Fibroblast of lung (primary cell): Measurements from ENCODE around the gene TCERG1L. TPM values are rescaled to one million over a fixed set of nuclear protein-coding genes. Genes with fewer than 3 reads are reported as not detected.

ENCODE experiments used
- DNase-seq, 2 donors: peaks; one replicate each; pipeline versions ENCODE4 v3.0.0 to v3.0.0-alpha.2; 2010; ENCODE audit warnings: low read depth in 2 of 2
- H2AFZ ChIP-seq: 2 replicates; pipeline ENCODE4 v1.5.1; 2012; ENCODE audit warnings: low read length, control low read depth, inconsistent platforms
- H3K27ac ChIP-seq: 2 replicates; pipeline ENCODE4 v1.5.1; 2011; ENCODE audit warnings: low read length, control low read depth; ENCODE audit not compliant: insufficient read depth
- H3K27me3 ChIP-seq: 2 replicates; pipeline ENCODE4 v1.5.1; 2011; ENCODE audit warnings: mild to moderate bottlenecking, low read length; ENCODE audit not compliant: control insufficient read depth, insufficient read depth
- H3K36me3 ChIP-seq: 2 replicates; pipeline ENCODE4 v1.5.1; 2011; ENCODE audit warnings: low read length; ENCODE audit not compliant: control insufficient read depth, insufficient read depth
- H3K4me1 ChIP-seq: 2 replicates; pipeline ENCODE4 v1.5.1; 2011; ENCODE audit warnings: low read length; ENCODE audit not compliant: control insufficient read depth, insufficient read depth; ENCODE audit errors: extremely low read depth
- H3K4me2 ChIP-seq: 2 replicates; pipeline ENCODE4 v1.5.1; 2011; ENCODE audit warnings: low read length, control low read depth; ENCODE audit not compliant: insufficient read depth; ENCODE audit errors: extremely low read depth
- H3K4me3 ChIP-seq, 4 experiments: fragments of 200-600 bp in 1 of 4; sonication (generic) in 1 of 4; replicated peaks in 1 of 4; 2 replicates each; pipeline ENCODE4 v1.5.1; 2011 to 2016; ENCODE audit warnings: low read length in 4 of 4, low read depth in 3 of 4, mild to moderate bottlenecking in 3 of 4, control low read depth in 2 of 4, inconsistent platforms in 1 of 4, mixed read lengths in 1 of 4; ENCODE audit not compliant: insufficient read depth in 1 of 4; ENCODE audit errors: control extremely low read depth in 1 of 4
- H3K79me2 ChIP-seq: 2 replicates; pipeline ENCODE4 v1.5.1; 2012; ENCODE audit warnings: mild to moderate bottlenecking, low read length, inconsistent platforms; ENCODE audit not compliant: control insufficient read depth, insufficient read depth
- H3K9ac ChIP-seq: 2 replicates; pipeline ENCODE4 v1.5.1; 2011; ENCODE audit warnings: mild to moderate bottlenecking, low read length, control low read depth; ENCODE audit not compliant: insufficient read depth
- H3K9me3 ChIP-seq: 2 replicates; pipeline ENCODE4 v1.5.1; 2012; ENCODE audit warnings: low read depth, low read length; ENCODE audit not compliant: control insufficient read depth, insufficient read depth
- H4K20me1 ChIP-seq: 2 replicates; pipeline ENCODE4 v1.5.1; 2011; ENCODE audit warnings: low read length; ENCODE audit not compliant: control insufficient read depth, insufficient read depth; ENCODE audit errors: extremely low read depth
- CTCF ChIP-seq, 2 donors: IDR thresholded peaks in 1 of 2; conservative IDR thresholded peaks in 1 of 2; 1 replicate in 1 of 2; 2 replicates in 1 of 2; pipeline ENCODE4 v1.5.1; 2011 to 2012; ENCODE audit warnings: low read length in 2 of 2, control low read depth in 1 of 2, inconsistent platforms in 1 of 2, low read depth in 1 of 2, mild to moderate bottlenecking in 1 of 2
- EZH2 ChIP-seq: IDR thresholded peaks from 2 replicates; pipeline ENCODE4 v1.5.1; 2012; ENCODE audit warnings: low read length, control low read depth, mild to moderate bottlenecking; ENCODE audit errors: missing control alignments
- polyA plus RNA-seq, 2 donors: library from polyadenylated mRNA; depleted of rRNA in 1 of 2; stranded (reverse) in 1 of 2; unstranded in 1 of 2; fragments of >200 nt; gene quantifications; 2 replicates each; pipeline ENCODE4 v1.2.1, GENCODE V29; 2011 to 2012; ENCODE audit warnings: missing spikeins in 1 of 2
- total RNA-seq: library from RNA; depleted of rRNA; stranded (reverse); fragments of >200 nt; gene quantifications from 2 replicates; pipeline ENCODE4 v1.2.1, GENCODE V29; 2014

TCERG1L gene
- total and polyA plus RNA-seq, 2 donors (not counting 1 experiment from before 2014, with no cell fraction given) = 0.02 TPM; not detected in 1

GRCh38 chr10:131246089-131246488 lies 65.4 kb downstream of the TCERG1L start:
- Histone ChIP-seq H3K4me3 (no peak overlapping the region), H3K4me1 (no peaks in the 10 kb centered on the region), H3K9ac (no peak overlapping the region), H3K36me3 (no peaks in the 10 kb centered on the region), H2AFZ (no peak overlapping the region), H4K20me1 (no peaks in the 10 kb centered on the region), H3K4me2 (no peak overlapping the region), H3K27ac (no peak overlapping the region), H3K79me2 (no peaks in the 10 kb centered on the region), H3K9me3 (no peaks in the 10 kb centered on the region), H3K27me3 (no peaks in the 10 kb centered on the region)
- DNase-seq = no peak
- TF ChIP-seq EZH2 = no peak
- no peak for TF ChIP-seq CTCF (conservative IDR thresholded peaks at IDR 0.05 in 1 of 2, IDR thresholded peaks at IDR 0.05 in 1 of 2; ENCODE audit: low read depth in 1 of 2, low read length in 2 of 2)

GRCh38 chr10:131245475-131246059 lies 66.0 kb downstream of the TCERG1L start:
- Histone ChIP-seq H3K36me3 (no peaks in the 10 kb centered on the region), H3K4me1 (no peaks in the 10 kb centered on the region), H2AFZ (no peak overlapping the region), H3K4me3 (no peak overlapping the region), H3K9me3 (no peaks in the 10 kb centered on the region), H3K79me2 (no peaks in the 10 kb centered on the region), H3K27me3 (no peaks in the 10 kb centered on the region), H4K20me1 (no peaks in the 10 kb centered on the region), H3K4me2 (no peak overlapping the region), H3K27ac (no peak overlapping the region), H3K9ac (no peak overlapping the region)
- no peak for DNase-seq
- TF ChIP-seq EZH2 (no peak), CTCF (conservative IDR thresholded peaks at IDR 0.05 in 1 of 2, IDR thresholded peaks at IDR 0.05 in 1 of 2; ENCODE audit: low read depth in 1 of 2, low read length in 2 of 2) (no peak)

- H3K27ac ChIP-seq = no peak overlapping the region
- no peak overlapping the region for H3K9ac ChIP-seq
- H3K4me3 ChIP-seq = no peak overlapping the region
- no peaks in the 10 kb centered on the region for H4K20me1 ChIP-seq
- H3K79me2 ChIP-seq = no peaks in the 10 kb centered on the region
- H3K4me2 ChIP-seq = no peak overlapping the region
- no peaks in the 10 kb centered on the region for H3K27me3 ChIP-seq
- H3K36me3 ChIP-seq = no peaks in the 10 kb centered on the region
- H3K9me3 ChIP-seq = no peaks in the 10 kb centered on the region
- no peaks in the 10 kb centered on the region for H3K4me1 ChIP-seq
- H2AFZ ChIP-seq = no peak overlapping the region
- DNase-seq = no peak
- TF ChIP-seq EZH2 (no peak), CTCF (conservative IDR thresholded peaks at IDR 0.05 in 1 of 2, IDR thresholded peaks at IDR 0.05 in 1 of 2; ENCODE audit: low read depth in 1 of 2, low read length in 2 of 2) (no peak)
Observed at GRCh38 chr10:131244836-131245235, 66.7 kb downstream of the TCERG1L start.
